PC-9 (cell line): Measurements from ENCODE around the gene TBC1D16.

ENCODE experiments used
- EZH2 ChIP-seq: fragments of 200-600 bp; sonication (generic); IDR thresholded peaks from 2 replicates; pipeline ENCODE4 v1.8.0; 2017; ENCODE audit warnings: antibody characterized with exemption, low read depth
- TF ChIP-seq, protein P1 (sequence below): fragments of 200-600 bp; sonication (generic); conservative IDR thresholded peaks from 2 replicates; pipeline ENCODE4 v1.6.1; 2017; ENCODE audit warnings: mixed run types, antibody characterized with exemption, mild to moderate bottlenecking, moderate library complexity

DNA sequence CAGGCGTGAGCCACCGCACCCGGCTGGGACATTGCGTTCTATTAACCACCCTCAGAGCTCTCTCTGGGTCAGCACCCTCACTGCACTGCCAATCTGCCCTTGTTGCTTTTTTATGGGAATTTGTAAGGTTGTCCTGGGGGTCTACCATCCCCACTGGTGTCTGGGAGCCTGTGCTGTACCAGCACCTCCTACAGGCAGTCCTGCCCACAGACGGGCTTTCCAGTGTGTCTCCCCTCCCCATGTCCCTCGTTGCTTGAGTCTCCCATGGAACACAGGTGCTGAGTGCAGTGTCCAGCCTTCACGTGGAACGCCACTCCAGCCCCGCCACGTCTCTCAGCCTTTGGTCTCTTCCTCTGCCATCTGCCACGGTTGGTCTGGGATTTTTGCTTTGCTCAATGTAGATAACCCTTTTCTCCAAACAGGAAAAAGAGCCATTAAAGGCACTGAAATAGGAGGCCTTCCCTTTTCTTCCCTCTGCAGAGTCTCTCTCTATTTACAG lies 128.4 kb downstream of the TBC1D16 start:
- TF ChIP-seq, protein P1, sequence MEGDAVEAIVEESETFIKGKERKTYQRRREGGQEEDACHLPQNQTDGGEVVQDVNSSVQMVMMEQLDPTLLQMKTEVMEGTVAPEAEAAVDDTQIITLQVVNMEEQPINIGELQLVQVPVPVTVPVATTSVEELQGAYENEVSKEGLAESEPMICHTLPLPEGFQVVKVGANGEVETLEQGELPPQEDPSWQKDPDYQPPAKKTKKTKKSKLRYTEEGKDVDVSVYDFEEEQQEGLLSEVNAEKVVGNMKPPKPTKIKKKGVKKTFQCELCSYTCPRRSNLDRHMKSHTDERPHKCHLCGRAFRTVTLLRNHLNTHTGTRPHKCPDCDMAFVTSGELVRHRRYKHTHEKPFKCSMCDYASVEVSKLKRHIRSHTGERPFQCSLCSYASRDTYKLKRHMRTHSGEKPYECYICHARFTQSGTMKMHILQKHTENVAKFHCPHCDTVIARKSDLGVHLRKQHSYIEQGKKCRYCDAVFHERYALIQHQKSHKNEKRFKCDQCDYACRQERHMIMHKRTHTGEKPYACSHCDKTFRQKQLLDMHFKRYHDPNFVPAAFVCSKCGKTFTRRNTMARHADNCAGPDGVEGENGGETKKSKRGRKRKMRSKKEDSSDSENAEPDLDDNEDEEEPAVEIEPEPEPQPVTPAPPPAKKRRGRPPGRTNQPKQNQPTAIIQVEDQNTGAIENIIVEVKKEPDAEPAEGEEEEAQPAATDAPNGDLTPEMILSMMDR: no peak
- TF ChIP-seq EZH2: no peak
